ENCODE data around the gene DPM3. TPM values are rescaled to one million over a fixed set of nuclear protein-coding genes. Genes with fewer than 3 reads are reported as not detected.
A peak's percentile ranks its signal among the peaks of the same experiment; 100 is the strongest.

DPM3 gene
- total RNA-seq, 1 experiment from 2014 or later = 73.5 TPM

DNA sequence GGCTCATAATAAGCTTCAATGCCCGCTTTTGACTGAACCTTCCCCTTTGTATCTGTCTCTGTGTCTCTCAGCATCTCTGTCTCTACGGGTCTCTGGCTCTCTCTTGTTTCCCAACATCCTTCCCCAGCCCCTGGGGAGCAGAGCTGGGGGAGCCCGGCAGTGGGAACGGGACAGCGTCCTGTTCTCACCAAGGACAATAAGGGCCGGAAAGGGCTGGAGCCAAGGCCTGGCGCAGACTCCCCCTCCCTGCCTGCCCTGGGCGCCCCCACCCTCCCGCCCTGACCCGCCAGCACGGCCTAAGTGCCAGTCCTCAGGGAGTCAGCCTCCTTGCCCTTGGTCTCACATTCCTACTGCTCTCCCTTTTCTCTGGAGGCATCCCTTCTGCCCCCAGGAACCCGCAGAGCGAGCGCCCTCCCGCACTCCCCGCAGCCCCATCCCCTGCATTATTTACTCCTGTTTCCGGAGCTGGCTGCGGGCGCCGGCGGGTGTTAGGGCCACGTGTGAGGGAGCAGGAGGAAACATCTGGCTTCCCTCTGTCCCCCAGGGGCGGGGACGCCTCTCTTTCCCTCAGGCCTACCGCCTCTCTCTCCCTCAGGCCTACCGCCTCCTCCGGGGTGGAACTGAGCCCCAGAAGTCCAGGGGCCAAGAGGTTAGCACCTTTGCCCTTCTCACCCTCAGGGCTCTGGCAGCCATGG, 26.3 kb upstream of the DPM3 start (continued):
- TF ChIP-seq, protein P1, sequence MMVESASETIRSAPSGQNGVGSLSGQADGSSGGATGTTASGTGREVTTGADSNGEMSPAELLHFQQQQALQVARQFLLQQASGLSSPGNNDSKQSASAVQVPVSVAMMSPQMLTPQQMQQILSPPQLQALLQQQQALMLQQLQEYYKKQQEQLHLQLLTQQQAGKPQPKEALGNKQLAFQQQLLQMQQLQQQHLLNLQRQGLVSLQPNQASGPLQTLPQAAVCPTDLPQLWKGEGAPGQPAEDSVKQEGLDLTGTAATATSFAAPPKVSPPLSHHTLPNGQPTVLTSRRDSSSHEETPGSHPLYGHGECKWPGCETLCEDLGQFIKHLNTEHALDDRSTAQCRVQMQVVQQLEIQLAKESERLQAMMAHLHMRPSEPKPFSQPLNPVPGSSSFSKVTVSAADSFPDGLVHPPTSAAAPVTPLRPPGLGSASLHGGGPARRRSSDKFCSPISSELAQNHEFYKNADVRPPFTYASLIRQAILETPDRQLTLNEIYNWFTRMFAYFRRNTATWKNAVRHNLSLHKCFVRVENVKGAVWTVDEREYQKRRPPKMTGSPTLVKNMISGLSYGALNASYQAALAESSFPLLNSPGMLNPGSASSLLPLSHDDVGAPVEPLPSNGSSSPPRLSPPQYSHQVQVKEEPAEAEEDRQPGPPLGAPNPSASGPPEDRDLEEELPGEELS (CRISPR knock-in tag; IDR thresholded peaks at IDR 0.05) = no peak
- TF ChIP-seq, protein P2, sequence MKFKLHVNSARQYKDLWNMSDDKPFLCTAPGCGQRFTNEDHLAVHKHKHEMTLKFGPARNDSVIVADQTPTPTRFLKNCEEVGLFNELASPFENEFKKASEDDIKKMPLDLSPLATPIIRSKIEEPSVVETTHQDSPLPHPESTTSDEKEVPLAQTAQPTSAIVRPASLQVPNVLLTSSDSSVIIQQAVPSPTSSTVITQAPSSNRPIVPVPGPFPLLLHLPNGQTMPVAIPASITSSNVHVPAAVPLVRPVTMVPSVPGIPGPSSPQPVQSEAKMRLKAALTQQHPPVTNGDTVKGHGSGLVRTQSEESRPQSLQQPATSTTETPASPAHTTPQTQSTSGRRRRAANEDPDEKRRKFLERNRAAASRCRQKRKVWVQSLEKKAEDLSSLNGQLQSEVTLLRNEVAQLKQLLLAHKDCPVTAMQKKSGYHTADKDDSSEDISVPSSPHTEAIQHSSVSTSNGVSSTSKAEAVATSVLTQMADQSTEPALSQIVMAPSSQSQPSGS (CRISPR knock-in tag; IDR thresholded peaks at IDR 0.05; ENCODE audit: borderline replicate concordance, low read depth) = no peak
- TF ChIP-seq FOXP1 (CRISPR knock-in tag; IDR thresholded peaks at IDR 0.05; ENCODE audit: borderline replicate concordance) (peak; percentile 81; the same call in 1 of the 2 replicates), ZNF263 (CRISPR knock-in tag; IDR thresholded peaks at IDR 0.05; ENCODE audit: low read depth) (no peak), SMAD4 (CRISPR knock-in tag; IDR thresholded peaks at IDR 0.05) (no peak), ZNF121 (CRISPR knock-in tag; IDR thresholded peaks at IDR 0.05) (no peak), NR2C2 (CRISPR knock-in tag; IDR thresholded peaks at IDR 0.05) (no peak), TEAD1 (CRISPR knock-in tag; IDR thresholded peaks at IDR 0.05) (no peak), ZNF671 (CRISPR knock-in tag; IDR thresholded peaks at IDR 0.05) (no peak), KAT7 (CRISPR knock-in tag; IDR thresholded peaks at IDR 0.05; ENCODE audit: borderline replicate concordance) (no peak), ZNF232 (CRISPR knock-in tag; IDR thresholded peaks at IDR 0.05) (peak; percentile 40; the same call in 1 of the 2 replicates), ZNF317 (CRISPR knock-in tag; IDR thresholded peaks at IDR 0.05; ENCODE audit: borderline replicate concordance, low read depth) (no peak), SP1 (CRISPR knock-in tag; conservative IDR thresholded peaks at IDR 0.05) (no peak; the same call in 1 of the 2 replicates), GRHL2 (CRISPR knock-in tag; IDR thresholded peaks at IDR 0.05; ENCODE audit: insufficient replicate concordance, severe bottlenecking) (no peak), ZNF138 (CRISPR knock-in tag; conservative IDR thresholded peaks at IDR 0.05) (no peak), ZBTB21 (CRISPR knock-in tag; IDR thresholded peaks at IDR 0.05; ENCODE audit: borderline replicate concordance) (0 out of 2 replicates have a peak, but pooled peaks have one; percentile 57), ELF4 (CRISPR knock-in tag; IDR thresholded peaks at IDR 0.05; ENCODE audit: low read depth) (no peak), CREM (CRISPR knock-in tag; IDR thresholded peaks at IDR 0.05) (no peak)
- TF ChIP-seq, protein P3, sequence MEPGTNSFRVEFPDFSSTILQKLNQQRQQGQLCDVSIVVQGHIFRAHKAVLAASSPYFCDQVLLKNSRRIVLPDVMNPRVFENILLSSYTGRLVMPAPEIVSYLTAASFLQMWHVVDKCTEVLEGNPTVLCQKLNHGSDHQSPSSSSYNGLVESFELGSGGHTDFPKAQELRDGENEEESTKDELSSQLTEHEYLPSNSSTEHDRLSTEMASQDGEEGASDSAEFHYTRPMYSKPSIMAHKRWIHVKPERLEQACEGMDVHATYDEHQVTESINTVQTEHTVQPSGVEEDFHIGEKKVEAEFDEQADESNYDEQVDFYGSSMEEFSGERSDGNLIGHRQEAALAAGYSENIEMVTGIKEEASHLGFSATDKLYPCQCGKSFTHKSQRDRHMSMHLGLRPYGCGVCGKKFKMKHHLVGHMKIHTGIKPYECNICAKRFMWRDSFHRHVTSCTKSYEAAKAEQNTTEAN (CRISPR knock-in tag; IDR thresholded peaks at IDR 0.05) = no peak
- TF ChIP-seq, protein P4, sequence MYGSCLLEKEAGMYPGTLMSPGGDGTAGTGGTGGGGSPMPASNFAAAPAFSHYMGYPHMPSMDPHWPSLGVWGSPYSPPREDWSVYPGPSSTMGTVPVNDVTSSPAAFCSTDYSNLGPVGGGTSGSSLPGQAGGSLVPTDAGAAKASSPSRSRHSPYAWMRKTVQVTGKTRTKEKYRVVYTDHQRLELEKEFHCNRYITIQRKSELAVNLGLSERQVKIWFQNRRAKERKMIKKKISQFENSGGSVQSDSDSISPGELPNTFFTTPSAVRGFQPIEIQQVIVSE (CRISPR knock-in tag; IDR thresholded peaks at IDR 0.05; ENCODE audit: borderline replicate concordance) = no peak
- TF ChIP-seq, protein P5, sequence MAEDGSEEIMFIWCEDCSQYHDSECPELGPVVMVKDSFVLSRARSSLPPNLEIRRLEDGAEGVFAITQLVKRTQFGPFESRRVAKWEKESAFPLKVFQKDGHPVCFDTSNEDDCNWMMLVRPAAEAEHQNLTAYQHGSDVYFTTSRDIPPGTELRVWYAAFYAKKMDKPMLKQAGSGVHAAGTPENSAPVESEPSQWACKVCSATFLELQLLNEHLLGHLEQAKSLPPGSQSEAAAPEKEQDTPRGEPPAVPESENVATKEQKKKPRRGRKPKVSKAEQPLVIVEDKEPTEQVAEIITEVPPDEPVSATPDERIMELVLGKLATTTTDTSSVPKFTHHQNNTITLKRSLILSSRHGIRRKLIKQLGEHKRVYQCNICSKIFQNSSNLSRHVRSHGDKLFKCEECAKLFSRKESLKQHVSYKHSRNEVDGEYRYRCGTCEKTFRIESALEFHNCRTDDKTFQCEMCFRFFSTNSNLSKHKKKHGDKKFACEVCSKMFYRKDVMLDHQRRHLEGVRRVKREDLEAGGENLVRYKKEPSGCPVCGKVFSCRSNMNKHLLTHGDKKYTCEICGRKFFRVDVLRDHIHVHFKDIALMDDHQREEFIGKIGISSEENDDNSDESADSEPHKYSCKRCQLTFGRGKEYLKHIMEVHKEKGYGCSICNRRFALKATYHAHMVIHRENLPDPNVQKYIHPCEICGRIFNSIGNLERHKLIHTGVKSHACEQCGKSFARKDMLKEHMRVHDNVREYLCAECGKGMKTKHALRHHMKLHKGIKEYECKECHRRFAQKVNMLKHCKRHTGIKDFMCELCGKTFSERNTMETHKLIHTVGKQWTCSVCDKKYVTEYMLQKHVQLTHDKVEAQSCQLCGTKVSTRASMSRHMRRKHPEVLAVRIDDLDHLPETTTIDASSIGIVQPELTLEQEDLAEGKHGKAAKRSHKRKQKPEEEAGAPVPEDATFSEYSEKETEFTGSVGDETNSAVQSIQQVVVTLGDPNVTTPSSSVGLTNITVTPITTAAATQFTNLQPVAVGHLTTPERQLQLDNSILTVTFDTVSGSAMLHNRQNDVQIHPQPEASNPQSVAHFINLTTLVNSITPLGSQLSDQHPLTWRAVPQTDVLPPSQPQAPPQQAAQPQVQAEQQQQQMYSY (CRISPR knock-in tag; IDR thresholded peaks at IDR 0.05) = 0 out of 2 replicates have a peak, but pooled peaks have one; percentile 39
- TF ChIP-seq, protein P6, sequence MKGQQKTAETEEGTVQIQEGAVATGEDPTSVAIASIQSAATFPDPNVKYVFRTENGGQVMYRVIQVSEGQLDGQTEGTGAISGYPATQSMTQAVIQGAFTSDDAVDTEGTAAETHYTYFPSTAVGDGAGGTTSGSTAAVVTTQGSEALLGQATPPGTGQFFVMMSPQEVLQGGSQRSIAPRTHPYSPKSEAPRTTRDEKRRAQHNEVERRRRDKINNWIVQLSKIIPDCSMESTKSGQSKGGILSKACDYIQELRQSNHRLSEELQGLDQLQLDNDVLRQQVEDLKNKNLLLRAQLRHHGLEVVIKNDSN (CRISPR knock-in tag; IDR thresholded peaks at IDR 0.05) = peak; percentile 39; the same call in 1 of the 2 replicates
- TF ChIP-seq, protein P7, sequence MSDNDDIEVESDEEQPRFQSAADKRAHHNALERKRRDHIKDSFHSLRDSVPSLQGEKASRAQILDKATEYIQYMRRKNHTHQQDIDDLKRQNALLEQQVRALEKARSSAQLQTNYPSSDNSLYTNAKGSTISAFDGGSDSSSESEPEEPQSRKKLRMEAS (CRISPR knock-in tag; IDR thresholded peaks at IDR 0.05) = peak; percentile 74; the same call in 1 of the 2 replicates
- TF ChIP-seq, protein P8, sequence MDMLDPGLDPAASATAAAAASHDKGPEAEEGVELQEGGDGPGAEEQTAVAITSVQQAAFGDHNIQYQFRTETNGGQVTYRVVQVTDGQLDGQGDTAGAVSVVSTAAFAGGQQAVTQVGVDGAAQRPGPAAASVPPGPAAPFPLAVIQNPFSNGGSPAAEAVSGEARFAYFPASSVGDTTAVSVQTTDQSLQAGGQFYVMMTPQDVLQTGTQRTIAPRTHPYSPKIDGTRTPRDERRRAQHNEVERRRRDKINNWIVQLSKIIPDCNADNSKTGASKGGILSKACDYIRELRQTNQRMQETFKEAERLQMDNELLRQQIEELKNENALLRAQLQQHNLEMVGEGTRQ (CRISPR knock-in tag; IDR thresholded peaks at IDR 0.05) = peak; percentile 58
- TF ChIP-seq, protein P9, sequence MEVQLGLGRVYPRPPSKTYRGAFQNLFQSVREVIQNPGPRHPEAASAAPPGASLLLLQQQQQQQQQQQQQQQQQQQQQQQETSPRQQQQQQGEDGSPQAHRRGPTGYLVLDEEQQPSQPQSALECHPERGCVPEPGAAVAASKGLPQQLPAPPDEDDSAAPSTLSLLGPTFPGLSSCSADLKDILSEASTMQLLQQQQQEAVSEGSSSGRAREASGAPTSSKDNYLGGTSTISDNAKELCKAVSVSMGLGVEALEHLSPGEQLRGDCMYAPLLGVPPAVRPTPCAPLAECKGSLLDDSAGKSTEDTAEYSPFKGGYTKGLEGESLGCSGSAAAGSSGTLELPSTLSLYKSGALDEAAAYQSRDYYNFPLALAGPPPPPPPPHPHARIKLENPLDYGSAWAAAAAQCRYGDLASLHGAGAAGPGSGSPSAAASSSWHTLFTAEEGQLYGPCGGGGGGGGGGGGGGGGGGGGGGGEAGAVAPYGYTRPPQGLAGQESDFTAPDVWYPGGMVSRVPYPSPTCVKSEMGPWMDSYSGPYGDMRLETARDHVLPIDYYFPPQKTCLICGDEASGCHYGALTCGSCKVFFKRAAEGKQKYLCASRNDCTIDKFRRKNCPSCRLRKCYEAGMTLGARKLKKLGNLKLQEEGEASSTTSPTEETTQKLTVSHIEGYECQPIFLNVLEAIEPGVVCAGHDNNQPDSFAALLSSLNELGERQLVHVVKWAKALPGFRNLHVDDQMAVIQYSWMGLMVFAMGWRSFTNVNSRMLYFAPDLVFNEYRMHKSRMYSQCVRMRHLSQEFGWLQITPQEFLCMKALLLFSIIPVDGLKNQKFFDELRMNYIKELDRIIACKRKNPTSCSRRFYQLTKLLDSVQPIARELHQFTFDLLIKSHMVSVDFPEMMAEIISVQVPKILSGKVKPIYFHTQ (CRISPR knock-in tag; IDR thresholded peaks at IDR 0.05) = no peak

All from WTC11 (cell line).